ENCODE data around the gene CLTCL1. TPM values are rescaled to one million over a fixed set of nuclear protein-coding genes. Genes with fewer than 3 reads are reported as not detected.

Gene CLTCL1
- total RNA-seq, 1 experiment from 2014 or later, result 11.9 TPM

GRCh38 chr22:19336133-19337075, 44.9 kb upstream of the CLTCL1 start:
- intact Hi-C loops (cut with micrococcal nuclease; ENCODE audit: unreplicated experiment), result no loop called here
- ChIA-PET CTCF (no interaction called here), POLR2A (no interaction called here)
- H3K27ac ChIP-seq (ENCODE audit: low read length), result no peak overlapping the region
- 0 out of 2 replicates have a peak, but pooled peaks cover 4% of the 10 kb centered on the region for H3K9me3 ChIP-seq (ENCODE audit: control insufficient read depth, insufficient read depth, low read depth, low read length)
- no peak for ATAC-seq
- no peaks in the 10 kb centered on the region for H3K27me3 ChIP-seq (ENCODE audit: control insufficient read depth, insufficient read depth, low read length)
- BruUV-seq (replicated peaks), result no TSS peak
- no peak for DNase-seq (ENCODE audit: low read depth, low spot score)
- TF ChIP-seq CTCF (IDR thresholded peaks at IDR 0.05) (no peak), REST (IDR thresholded peaks at IDR 0.05; ENCODE audit: insufficient read depth in 1 of 2, low read depth in 2 of 2, low read length in 1 of 2) (no peak), SIN3A (IDR thresholded peaks at IDR 0.05; ENCODE audit: borderline replicate concordance, insufficient read depth, low read depth, low read length) (no peak), TCF7L2 (IDR thresholded peaks at IDR 0.05; ENCODE audit: low read depth, low read length) (no peak), POLR2AphosphoS5 (IDR thresholded peaks at IDR 0.05; ENCODE audit: low read depth, low read length) (no peak)
- in situ Hi-C loops (cut with HindIII; ENCODE audit: low pct_unique_long_range_greater_than_20kb, low sequenced_read_pairs), result no loop called here
- H3K4me3 ChIP-seq (ENCODE audit: low read depth in 2 of 2, low read length in 2 of 2), result no peak overlapping the region
- no peaks in the 10 kb centered on the region; the same call in 1 of the 2 replicates for H3K36me3 ChIP-seq (ENCODE audit: control insufficient read depth, insufficient read depth, low read length)
- no peaks in the 10 kb centered on the region for H3K4me1 ChIP-seq (ENCODE audit: control insufficient read depth, insufficient read depth, low read length)

GRCh38 chr22:19331975-19332374, 40.5 kb upstream of the CLTCL1 start:
- Histone ChIP-seq H3K9me3 (ENCODE audit: control insufficient read depth, insufficient read depth, low read depth, low read length) (0 out of 2 replicates have a peak, but pooled peaks cover 4% of the 10 kb centered on the region), H3K4me1 (ENCODE audit: control insufficient read depth, insufficient read depth, low read length) (no peaks in the 10 kb centered on the region), H3K4me3 (ENCODE audit: low read depth in 2 of 2, low read length in 2 of 2) (no peak overlapping the region), H3K36me3 (ENCODE audit: control insufficient read depth, insufficient read depth, low read length) (peaks cover 3% of the 10 kb centered on the region; the same call in 1 of the 2 replicates), H3K27me3 (ENCODE audit: control insufficient read depth, insufficient read depth, low read length) (no peaks in the 10 kb centered on the region), H3K27ac (ENCODE audit: low read length) (no peak overlapping the region)
- CTCF ChIA-PET, result no interaction called here
- POLR2A ChIA-PET, result no interaction called here
- no peak for ATAC-seq
- in situ Hi-C loops (cut with HindIII; ENCODE audit: low pct_unique_long_range_greater_than_20kb, low sequenced_read_pairs), result no loop called here
- no TSS peak for BruUV-seq (replicated peaks)
- intact Hi-C loops (cut with micrococcal nuclease; ENCODE audit: unreplicated experiment), result no loop called here
- DNase-seq (ENCODE audit: low read depth, low spot score), result no peak
- TF ChIP-seq POLR2AphosphoS5 (IDR thresholded peaks at IDR 0.05; ENCODE audit: low read depth, low read length), result no peak
- no peak for TF ChIP-seq CTCF (IDR thresholded peaks at IDR 0.05)
- no peak for TF ChIP-seq REST (IDR thresholded peaks at IDR 0.05; ENCODE audit: insufficient read depth in 1 of 2, low read depth in 2 of 2, low read length in 1 of 2)
- TF ChIP-seq SIN3A (IDR thresholded peaks at IDR 0.05; ENCODE audit: borderline replicate concordance, insufficient read depth, low read depth, low read length), result no peak
- no peak for TF ChIP-seq TCF7L2 (IDR thresholded peaks at IDR 0.05; ENCODE audit: low read depth, low read length)
